HG03175 (cell line): Measurements from ENCODE around the gene NUDT6.
A peak's percentile ranks its signal among the peaks of the same experiment; 100 is the strongest.
"Not testable (repeated sequence)": the region's sequence is repeated elsewhere in the genome, so short reads cannot be mapped to it uniquely, and the experiment has no call there.

Source experiments
- ATAC-seq: cut with Tn5 transposase; IDR thresholded peaks from one replicate; pipeline ENCODE4 v1.9.1; 2021; ENCODE audit warnings: mild to moderate bottlenecking, moderate library complexity; ENCODE audit not compliant: unreplicated experiment

Gene NUDT6, protein sequence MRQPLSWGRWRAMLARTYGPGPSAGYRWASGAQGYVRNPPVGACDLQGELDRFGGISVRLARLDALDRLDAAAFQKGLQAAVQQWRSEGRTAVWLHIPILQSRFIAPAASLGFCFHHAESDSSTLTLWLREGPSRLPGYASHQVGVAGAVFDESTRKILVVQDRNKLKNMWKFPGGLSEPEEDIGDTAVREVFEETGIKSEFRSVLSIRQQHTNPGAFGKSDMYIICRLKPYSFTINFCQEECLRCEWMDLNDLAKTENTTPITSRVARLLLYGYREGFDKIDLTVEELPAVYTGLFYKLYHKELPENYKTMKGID

DNA sequence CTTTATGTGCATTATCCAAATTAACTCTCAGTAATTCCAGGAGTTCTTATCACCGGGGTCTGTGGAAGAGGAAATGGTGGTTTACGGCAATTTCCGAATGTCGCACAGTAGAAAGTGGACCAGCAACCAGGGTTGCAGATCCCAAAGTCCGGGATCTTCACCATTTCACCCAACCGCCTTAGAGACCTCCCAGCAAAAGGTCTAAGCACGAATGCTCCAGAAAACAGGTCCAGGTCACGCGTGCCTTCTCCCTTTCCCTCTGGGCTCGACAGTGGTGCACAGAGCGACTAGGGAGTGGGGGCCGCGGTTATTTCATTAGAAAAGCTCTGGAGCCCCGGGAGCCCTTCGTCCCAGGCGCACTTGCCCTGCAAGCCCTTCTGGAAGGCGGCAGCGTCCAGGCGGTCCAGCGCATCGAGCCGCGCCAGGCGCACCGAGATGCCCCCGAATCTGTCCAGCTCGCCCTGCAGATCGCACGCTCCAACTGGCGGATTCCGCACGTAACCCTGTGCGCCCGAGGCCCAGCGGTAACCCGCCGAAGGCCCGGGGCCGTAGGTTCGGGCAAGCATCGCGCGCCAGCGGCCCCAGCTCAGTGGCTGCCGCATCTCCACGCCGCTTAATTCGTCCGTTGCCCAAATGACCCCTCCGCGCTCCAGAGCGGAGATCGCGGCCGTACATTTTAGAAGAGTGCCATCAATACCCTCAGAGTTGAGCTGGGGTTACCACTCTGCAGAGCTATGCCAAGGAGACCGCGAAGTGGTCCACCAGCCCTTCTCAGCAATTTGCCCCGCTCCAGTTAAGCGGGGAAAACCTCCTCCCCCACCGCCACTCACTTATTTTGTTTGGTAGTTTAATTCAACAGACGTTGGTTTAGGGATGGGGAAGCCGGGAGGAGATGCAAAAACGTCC lies at the start of gene NUDT6:
NUDT6 (minus strand) TSS at position 627 of the 906 bp plus-strand sequence; CDS start at position 602, 25 bp downstream.
- peak; percentile 63 for ATAC-seq

DNA sequence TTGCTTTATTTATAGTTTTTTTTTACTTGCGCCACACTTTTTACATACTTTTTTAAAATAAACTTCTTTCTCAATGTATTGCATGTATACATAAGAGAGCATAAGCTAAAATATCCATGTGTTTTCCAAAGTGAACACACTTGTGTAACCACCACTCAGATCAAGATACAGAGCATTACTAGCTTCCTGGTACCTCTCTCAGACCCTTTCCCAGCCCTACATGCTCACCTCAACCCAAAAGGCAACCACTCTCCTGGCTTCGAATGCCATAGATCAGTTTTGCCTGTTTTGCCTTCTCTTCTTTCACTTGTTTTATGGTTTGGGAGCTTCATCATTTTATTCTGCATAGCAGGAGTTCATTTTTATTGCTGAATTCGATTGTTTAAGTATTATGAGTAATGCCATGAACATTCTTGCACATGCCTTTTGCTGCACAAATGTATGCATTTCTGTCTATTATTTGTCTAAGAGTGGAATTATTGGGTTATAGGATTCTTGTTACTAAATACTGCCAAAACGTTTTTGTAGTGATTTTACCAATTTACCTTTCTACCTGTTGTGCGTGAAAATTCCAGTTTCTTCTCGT lies 45.9 kb upstream of the NUDT6 start:
- no peak for ATAC-seq

GRCh38 chr4:122967231-122967630 lies 44.8 kb upstream of the NUDT6 start:
- ATAC-seq: no peak

- no peak for ATAC-seq
Measured at GRCh38 chr4:122966201-122966600, 43.8 kb upstream of the NUDT6 start.

GRCh38 chr4:122963216-122963615 lies 40.8 kb upstream of the NUDT6 start:
- ATAC-seq: no peak

GRCh38 chr4:122960611-122961000 lies 38.2 kb upstream of the NUDT6 start:
- ATAC-seq: no peak

DNA sequence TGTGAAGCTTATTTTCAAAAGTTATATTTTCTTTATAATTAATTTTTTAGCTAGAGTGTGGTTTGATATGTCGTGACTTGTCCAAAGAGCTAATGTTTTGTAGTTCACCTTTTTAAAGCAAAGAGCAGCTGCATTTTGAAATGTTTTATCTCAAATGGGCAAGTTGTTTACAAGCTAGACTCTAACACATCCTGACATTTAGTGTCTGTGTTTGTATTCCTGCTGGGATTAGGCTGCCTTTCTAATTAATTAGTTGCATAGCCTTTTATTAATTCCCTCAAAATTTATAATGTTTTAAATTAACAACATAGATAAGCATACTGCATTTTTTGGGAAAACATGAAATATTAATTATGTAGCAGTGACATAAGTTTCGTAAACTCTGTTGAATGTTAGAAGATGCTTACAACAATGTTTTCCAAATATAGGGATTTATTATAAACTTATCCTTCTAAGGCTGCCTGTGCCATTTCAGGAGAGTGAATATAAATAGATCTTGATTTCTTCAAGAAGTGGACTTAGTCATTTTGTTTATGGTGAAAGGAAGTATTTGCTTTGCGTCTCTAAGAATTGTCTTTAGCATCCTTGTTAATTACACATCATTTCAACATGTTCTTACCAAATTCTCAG lies 37.7 kb upstream of the NUDT6 start:
- no peak for ATAC-seq

DNA sequence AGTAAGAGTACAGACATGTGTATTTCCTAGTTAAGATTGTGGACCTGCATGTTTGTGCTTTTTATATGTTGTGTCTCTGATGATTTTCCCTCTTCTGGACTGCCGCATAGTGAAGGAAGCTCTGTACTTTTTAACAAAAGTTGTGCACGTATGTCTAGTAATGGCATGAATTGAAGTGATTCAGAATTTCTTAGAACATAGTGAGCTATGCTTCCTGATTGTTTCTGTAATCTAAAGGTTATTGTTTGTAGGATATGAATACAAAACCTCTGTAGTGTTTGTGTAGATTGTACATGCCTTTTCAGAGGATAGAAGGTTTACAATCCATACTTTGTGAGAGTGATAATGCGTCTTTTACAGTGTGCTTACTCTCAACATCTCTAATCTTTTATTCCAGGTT lies 37.0 kb upstream of the NUDT6 start:
- no peak for ATAC-seq

GRCh38 chr4:122958505-122958904 lies 36.1 kb upstream of the NUDT6 start:
- no peak for ATAC-seq

GRCh38 chr4:122953924-122954323 lies 31.5 kb upstream of the NUDT6 start:
- no peak for ATAC-seq

GRCh38 chr4:122952028-122952427 lies 29.6 kb upstream of the NUDT6 start:
- ATAC-seq: no peak

- ATAC-seq: no peak
Measured at GRCh38 chr4:122948671-122949070, 26.3 kb upstream of the NUDT6 start.

GRCh38 chr4:122946142-122946541 lies 23.7 kb upstream of the NUDT6 start:
- no peak for ATAC-seq

DNA sequence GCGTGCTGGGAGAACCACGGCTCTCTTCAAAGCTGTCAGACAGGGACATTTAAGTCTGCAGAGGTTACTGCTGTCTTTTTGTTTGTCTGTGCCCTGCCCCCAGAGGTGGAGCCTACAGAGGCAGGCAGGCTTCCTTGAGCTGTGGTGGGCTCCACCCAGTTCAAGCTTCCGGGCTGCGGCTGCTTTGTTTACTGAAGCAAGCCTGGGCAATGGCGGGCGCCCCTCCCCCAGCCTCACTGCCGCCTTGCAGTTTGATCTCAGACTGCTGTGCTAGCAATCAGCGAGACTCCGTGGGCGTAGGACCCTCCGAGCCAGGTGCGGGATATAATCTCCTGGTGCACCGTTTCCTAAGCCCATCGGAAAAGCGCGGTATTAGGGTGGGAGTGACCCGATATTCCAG lies 22.7 kb upstream of the NUDT6 start:
- ATAC-seq: not testable (repeated sequence)

DNA sequence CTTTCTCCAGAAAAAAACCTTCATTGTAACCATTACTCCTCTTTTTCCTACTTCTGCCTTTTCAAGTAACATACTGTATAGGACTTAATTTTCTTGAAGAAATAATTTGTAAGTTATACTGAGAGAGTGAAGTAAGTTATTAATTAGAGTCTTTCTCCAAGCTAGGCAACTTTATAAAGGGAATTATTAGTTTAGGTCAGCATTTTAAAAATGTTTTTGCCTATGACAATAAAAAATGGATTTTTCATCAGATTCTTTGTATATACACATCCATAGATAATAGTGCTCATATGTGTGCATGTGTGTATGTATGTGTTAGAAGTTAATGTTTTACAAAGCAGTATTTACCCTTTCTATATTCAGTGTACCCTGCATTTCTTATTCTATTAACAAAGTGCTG lies 10.4 kb upstream of the NUDT6 start:
- ATAC-seq: no peak

GRCh38 chr4:122930862-122931261 lies 8.5 kb upstream of the NUDT6 start:
- ATAC-seq: no peak

GRCh38 chr4:122928930-122929329 lies 6.5 kb upstream of the NUDT6 start:
- ATAC-seq: no peak

- peak; percentile 96 for ATAC-seq
Measured at GRCh38 chr4:122922877-122923511, 597 bp upstream of the NUDT6 start.

DNA sequence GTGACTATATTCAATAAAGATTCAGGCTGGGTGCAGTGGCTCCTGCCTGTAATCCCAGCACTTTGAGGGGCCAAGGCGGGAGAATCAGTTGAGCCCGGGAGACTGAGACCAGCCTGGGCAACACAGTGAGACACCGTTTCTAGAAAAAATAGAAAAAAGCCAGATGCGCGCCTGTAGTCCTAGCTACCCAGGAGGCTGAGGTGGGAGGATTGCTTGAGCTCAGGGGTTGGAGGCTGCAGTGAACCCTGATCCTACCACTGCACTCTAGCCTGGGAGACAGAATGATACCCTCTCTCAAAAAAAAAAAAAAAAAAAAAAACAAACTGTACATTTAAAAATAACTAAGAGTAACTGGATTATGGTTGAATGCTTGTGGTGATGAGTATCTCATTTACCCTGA lies 1.1 kb downstream of the NUDT6 start:
- ATAC-seq: no peak

GRCh38 chr4:122920473-122920872 lies 1.9 kb downstream of the NUDT6 start:
- ATAC-seq: no peak

GRCh38 chr4:122917731-122918130 lies 4.7 kb downstream of the NUDT6 start:
- no peak for ATAC-seq
